SIG-M5 (cell line): Measurements from ENCODE around the gene NXPH2.

Source experiments
- DNase-seq: peaks from one replicate; lab custom pipeline; 2025; lab: John Stamatoyannopoulos, UW

NXPH2 gene

GRCh38 chr2:138637061-138637460 lies 143.1 kb downstream of the NXPH2 start:
- DNase-seq, result no peak

DNA sequence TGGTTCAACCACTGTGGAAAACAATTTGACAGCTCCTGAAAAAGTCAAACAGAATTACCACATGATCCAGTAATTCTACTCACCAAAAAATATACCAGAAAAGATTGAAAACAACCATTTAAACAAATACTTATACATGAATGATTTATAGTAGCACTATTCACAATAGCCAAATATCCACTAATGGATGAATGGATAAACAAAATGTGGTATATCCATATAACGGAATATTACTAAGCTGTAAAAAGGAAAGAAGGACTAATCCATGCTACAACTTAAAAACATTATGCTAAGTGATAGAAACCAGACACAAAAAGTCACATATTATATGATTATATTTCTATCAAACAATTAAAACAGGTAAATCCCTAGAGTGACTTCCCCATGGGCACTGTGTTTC lies 147.1 kb downstream of the NXPH2 start:
- DNase-seq, result no peak

DNA sequence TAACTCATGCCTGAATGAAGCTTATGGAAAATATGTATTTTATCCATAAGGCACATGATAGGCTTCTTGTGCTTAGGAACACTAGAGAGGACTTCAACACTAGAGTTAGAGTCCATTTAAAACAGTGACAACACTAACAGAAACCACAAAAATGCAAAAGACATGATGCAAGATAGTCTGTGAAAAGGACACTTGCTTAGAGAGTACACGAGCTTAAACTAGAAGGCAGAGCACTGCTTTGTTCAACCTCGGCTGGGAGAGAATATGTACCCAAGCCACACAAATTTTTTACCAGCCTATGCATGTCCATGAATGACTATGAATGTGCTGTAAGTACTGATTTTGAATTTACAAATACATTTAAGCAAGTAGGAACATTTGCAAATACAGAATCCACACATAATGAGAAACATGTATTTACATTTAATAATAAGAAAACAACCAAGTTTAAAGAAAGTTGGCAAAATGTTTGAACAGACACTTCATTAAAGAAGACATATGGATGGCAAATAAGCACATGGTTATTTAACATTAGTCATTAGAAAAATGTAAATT lies 148.0 kb downstream of the NXPH2 start:
- DNase-seq, result no peak

DNA sequence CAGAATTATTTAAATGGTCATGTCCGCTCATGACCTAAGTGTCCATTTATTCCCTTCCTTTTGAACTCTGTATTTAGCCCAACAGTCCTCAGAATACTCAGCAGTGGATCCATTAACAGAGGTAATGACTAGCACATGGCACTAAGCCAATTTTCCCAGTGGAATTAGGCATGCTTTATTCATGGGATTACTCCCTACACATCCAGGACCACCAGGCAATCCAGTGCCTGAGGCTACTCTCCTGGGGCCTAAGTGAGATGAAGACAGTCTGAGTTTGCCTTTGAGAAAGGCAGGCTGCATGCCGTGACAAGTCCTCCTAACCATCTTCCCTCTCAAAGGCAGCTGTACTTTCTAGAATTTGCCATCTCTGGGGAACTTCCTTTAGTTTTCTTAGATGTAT lies 150.0 kb downstream of the NXPH2 start:
- no peak for DNase-seq

- no peak for DNase-seq
Measured at GRCh38 chr2:138626148-138626547, 154.0 kb downstream of the NXPH2 start.

GRCh38 chr2:138622613-138623012 lies 157.6 kb downstream of the NXPH2 start:
- no peak for DNase-seq

DNA sequence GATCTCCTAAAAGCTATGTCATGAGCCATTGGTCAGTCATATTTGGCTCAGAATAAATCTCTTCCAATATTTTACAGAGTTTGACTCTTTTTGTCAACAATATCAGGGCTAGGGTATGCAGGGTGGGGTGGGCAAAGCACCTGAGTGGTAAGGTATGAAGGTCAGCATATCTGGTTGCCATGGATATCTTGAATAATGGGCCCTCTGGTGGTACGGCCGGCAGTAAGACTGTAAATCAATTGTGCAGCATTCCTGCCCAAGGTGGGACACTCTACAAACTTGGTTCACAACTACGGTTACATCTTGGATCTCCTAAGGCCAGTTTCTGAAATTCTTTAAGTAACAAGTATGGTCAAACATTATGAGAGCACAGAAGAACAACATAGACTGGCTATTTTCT lies 159.1 kb downstream of the NXPH2 start:
- DNase-seq, result no peak

DNA sequence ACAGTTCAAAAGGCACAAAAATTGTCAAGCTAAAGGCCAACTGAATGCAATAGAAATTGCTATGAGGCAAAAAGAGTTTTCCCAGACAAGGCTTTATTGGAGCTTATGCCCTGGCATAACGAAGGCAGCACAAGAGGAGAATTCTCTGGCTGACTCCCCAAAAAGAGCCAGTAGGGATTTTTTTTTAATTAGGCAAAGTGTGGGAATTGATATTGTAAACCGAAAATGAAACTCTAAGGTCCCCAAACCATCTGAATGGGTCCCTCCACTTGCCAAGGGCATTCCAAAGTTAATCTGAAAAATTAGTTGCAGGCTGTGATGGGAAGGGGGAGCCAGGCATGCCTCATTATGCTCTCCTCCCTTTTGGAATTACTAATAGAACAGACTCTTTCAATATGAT lies 159.8 kb downstream of the NXPH2 start:
- DNase-seq, result no peak
